ENCODE results near the gene TMTC2.

DNA sequence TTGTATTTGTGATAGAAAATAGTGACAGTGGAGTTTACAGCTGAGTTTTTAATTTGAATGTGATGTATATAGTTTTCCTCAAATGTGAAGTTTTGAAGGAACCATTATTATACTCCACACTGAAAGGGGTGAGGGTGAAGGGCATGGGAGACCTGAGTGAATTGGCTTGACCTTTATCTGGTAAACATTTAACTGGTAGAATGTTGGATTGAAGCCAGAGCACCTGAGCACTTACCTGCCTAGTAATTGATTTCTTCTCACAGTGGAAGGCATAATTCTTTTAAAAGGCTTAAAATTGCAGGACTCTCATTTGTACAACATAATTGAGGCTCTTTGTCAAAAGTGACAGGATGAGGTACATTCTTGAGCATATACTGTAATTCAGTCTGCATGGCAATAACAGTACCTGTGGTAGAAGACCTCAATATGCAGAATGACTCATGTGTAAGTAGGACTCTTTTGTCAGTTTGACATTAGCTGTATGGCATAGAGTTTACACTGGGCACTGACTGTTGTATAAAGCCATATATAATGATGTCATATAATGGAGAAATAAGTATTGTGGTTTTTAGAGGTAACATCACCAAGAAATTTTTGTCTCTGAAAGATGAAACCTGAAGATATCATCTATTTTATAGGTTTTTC is 309.6 kb downstream of the TMTC2 start:
- TF ChIP-seq EZH2phosphoT487 (IDR thresholded peaks at IDR 0.05; ENCODE audit: low read depth), result no peak
- TF ChIP-seq, protein P1, sequence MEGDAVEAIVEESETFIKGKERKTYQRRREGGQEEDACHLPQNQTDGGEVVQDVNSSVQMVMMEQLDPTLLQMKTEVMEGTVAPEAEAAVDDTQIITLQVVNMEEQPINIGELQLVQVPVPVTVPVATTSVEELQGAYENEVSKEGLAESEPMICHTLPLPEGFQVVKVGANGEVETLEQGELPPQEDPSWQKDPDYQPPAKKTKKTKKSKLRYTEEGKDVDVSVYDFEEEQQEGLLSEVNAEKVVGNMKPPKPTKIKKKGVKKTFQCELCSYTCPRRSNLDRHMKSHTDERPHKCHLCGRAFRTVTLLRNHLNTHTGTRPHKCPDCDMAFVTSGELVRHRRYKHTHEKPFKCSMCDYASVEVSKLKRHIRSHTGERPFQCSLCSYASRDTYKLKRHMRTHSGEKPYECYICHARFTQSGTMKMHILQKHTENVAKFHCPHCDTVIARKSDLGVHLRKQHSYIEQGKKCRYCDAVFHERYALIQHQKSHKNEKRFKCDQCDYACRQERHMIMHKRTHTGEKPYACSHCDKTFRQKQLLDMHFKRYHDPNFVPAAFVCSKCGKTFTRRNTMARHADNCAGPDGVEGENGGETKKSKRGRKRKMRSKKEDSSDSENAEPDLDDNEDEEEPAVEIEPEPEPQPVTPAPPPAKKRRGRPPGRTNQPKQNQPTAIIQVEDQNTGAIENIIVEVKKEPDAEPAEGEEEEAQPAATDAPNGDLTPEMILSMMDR (IDR thresholded peaks at IDR 0.05; ENCODE audit: low read depth, low read length), result no peak
